ENCODE results near the gene CDC14C.

- TF ChIP-seq, protein P1, sequence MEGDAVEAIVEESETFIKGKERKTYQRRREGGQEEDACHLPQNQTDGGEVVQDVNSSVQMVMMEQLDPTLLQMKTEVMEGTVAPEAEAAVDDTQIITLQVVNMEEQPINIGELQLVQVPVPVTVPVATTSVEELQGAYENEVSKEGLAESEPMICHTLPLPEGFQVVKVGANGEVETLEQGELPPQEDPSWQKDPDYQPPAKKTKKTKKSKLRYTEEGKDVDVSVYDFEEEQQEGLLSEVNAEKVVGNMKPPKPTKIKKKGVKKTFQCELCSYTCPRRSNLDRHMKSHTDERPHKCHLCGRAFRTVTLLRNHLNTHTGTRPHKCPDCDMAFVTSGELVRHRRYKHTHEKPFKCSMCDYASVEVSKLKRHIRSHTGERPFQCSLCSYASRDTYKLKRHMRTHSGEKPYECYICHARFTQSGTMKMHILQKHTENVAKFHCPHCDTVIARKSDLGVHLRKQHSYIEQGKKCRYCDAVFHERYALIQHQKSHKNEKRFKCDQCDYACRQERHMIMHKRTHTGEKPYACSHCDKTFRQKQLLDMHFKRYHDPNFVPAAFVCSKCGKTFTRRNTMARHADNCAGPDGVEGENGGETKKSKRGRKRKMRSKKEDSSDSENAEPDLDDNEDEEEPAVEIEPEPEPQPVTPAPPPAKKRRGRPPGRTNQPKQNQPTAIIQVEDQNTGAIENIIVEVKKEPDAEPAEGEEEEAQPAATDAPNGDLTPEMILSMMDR (IDR thresholded peaks at IDR 0.05; ENCODE audit: poor library complexity), result no peak
- no peak for TF ChIP-seq EZH2 (IDR thresholded peaks at IDR 0.05; ENCODE audit: borderline replicate concordance)
These were observed 43.5 kb upstream of the CDC14C start for GRCh38 chr7:48880851-48881250.

Data from hepatocyte (in vitro differentiated cells).